Neuron (in vitro differentiated cells): Measurements from ENCODE around the gene TP53I11.

Experiments used
- H2AFZ ChIP-seq: one replicate; pipeline ENCODE4 v1.6.1; 2013; ENCODE audit warnings: low read depth, mild to moderate bottlenecking, inconsistent platforms, low read length, moderate library complexity
- H3K27me3 ChIP-seq: one replicate; pipeline ENCODE4 v1.6.1; 2013; ENCODE audit warnings: low read length; ENCODE audit not compliant: insufficient read depth
- H3K36me3 ChIP-seq: one replicate; pipeline ENCODE4 v1.6.1; 2013; ENCODE audit warnings: low read length; ENCODE audit not compliant: insufficient read depth
- H3K4me1 ChIP-seq: one replicate; pipeline ENCODE4 v1.6.1; 2013; ENCODE audit warnings: low read length; ENCODE audit not compliant: insufficient read depth
- H3K4me3 ChIP-seq: 2 replicates; pipeline ENCODE4 v1.5.1; 2013; ENCODE audit warnings: mild to moderate bottlenecking, low read length, moderate library complexity
- H3K9me3 ChIP-seq: one replicate; pipeline ENCODE4 v1.6.1; 2013; ENCODE audit warnings: low read length

The TP53I11 gene

GRCh38 chr11:44885919-44886789 is 64.5 kb downstream of the TP53I11 start:
- Histone ChIP-seq H3K4me3 (no peak overlapping the region), H3K27me3 (no peaks in the 10 kb centered on the region), H3K36me3 (no peaks in the 10 kb centered on the region), H2AFZ (no peak overlapping the region), H3K9me3 (no peaks in the 10 kb centered on the region), H3K4me1 (peaks cover 39% of the 10 kb centered on the region)

DNA sequence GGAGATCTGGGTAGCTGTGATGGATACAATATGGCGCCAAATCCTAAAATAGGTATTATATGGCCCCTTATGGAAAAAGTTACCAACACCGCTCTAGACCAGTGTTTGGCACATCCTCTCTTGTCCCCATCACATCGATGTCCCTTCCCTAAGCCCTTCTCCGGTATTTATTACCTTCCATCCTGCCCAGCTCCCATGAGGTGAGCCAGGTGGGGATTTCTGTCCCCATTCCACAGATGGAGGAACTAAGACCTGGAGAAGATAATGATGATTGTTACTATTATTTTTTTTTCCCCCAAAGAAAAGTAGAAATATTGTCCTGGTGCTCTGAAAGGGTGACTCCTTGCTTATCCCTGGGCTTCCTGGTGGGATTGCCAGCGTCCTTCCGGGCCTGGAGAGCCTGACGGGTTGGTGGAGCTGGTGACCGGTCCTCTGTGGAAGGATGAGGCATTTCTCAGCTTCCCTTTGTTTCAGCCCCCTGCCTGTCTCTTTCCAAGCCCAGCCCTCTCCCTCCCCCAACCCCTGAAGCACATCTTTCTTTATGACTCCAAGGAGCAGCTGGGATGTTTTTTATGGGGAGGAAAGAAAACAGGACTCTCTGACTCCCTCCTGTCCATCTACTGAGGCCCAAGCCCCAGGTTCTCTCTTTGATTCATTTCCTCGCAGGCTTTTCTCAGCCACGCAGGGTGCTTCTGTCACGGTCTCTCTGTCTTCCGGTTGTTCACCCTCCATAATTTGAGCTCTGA is 65.4 kb downstream of the TP53I11 start:
- Histone ChIP-seq H3K9me3 (no peaks in the 10 kb centered on the region), H2AFZ (no peak overlapping the region), H3K4me1 (peaks cover 38% of the 10 kb centered on the region), H3K27me3 (no peaks in the 10 kb centered on the region), H3K4me3 (no peak overlapping the region), H3K36me3 (no peaks in the 10 kb centered on the region)

DNA sequence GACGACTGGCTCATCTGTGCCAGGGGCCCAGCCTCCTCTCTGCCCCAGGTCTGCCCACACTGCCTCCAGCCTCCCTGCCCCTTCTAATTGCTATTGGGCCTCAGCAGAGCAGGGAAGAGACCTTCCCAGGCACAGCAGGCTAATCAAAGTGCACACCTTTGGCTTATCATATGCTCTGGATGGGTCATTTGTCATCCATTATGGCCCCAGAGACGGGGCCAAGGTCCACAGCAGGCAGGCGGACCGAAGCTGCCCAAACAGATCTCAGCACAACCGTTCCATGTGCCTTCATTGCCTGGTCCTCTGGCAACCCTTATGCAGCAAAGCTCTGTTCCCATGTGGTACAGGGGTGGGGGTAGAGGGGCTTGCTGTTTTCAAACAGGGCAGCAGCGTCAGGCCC is 66.6 kb downstream of the TP53I11 start:
- Histone ChIP-seq H3K27me3 (no peaks in the 10 kb centered on the region), H3K4me1 (peaks cover 38% of the 10 kb centered on the region), H3K36me3 (peaks cover 3% of the 10 kb centered on the region), H3K9me3 (no peaks in the 10 kb centered on the region), H3K4me3 (no peak overlapping the region), H2AFZ (no peak overlapping the region)

DNA sequence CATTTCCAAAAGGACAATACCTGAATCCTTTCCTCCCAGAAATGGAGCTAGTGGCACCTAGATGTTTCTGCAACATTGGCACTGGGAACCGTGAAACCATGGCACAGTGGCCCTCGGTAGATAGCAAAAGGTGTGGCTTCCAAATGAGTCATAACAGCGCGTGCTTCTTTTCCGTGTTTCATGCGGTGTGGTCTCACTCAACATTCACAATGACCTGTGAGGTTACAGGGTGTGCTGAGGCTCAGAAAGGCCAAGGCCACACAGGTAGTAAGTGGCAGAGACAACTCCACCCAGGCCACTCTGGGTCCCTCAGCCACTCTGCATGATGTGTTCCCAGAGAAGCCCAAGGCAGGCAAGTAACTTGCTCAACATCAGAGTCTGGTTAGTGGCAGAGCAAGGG is 67.4 kb downstream of the TP53I11 start:
- H3K9me3 ChIP-seq, result no peaks in the 10 kb centered on the region
- H2AFZ ChIP-seq, result no peak overlapping the region
- H3K4me1 ChIP-seq, result peaks cover 43% of the 10 kb centered on the region
- peaks cover 3% of the 10 kb centered on the region for H3K36me3 ChIP-seq
- H3K27me3 ChIP-seq, result no peaks in the 10 kb centered on the region
- no peak overlapping the region for H3K4me3 ChIP-seq
